ENCODE measurements around the gene SREK1.

GRCh38 chr5:66100851-66101250 lies 43.2 kb upstream of the SREK1 start:
- no peak for TF ChIP-seq EZH2 (optimal IDR thresholded peaks at IDR 0.05; ENCODE audit: low read depth, low read length)
- no peak for TF ChIP-seq CTCF (IDR thresholded peaks at IDR 0.05; ENCODE audit: low read length)
